Loucy (cell line): ENCODE measurements around the gene PJVK.

Experiments
- H2AFZ ChIP-seq: fragments of 200-600 bp; sonication (generic); 2 replicates; pipeline ENCODE4 v1.6.0; 2016; ENCODE audit warnings: antibody characterized with exemption, mild to moderate bottlenecking, low read length, moderate library complexity
- H3F3A ChIP-seq: fragments of 200-600 bp; 2 replicates; pipeline ENCODE4 v1.6.0; 2016; ENCODE audit warnings: antibody characterized with exemption, low read depth, mild to moderate bottlenecking
- H3K27me3 ChIP-seq: fragments of 200-600 bp; sonication (generic); 2 replicates; pipeline ENCODE4 v1.6.1; 2014; ENCODE audit warnings: low read length, mild to moderate bottlenecking; ENCODE audit not compliant: insufficient read depth, poor library complexity, severe bottlenecking
- H3K36me3 ChIP-seq: fragments of 200-600 bp; sonication (generic); 2 replicates; pipeline ENCODE4 v1.6.1; 2016; ENCODE audit warnings: low read length; ENCODE audit not compliant: insufficient read depth
- H3K4me1 ChIP-seq: fragments of 200-600 bp; sonication (generic); 2 replicates; pipeline ENCODE4 v1.5.1; 2014; ENCODE audit warnings: low read length, mild to moderate bottlenecking; ENCODE audit not compliant: insufficient read depth, poor library complexity, severe bottlenecking
- H3K4me2 ChIP-seq: fragments of 200-600 bp; sonication (generic); 2 replicates; pipeline ENCODE4 v1.6.0; 2014; ENCODE audit warnings: antibody characterized with exemption, low read length, low read depth, mild to moderate bottlenecking; ENCODE audit not compliant: poor library complexity, severe bottlenecking
- H3K4me3 ChIP-seq: fragments of 200-600 bp; sonication (generic); 2 replicates; pipeline ENCODE4 v1.5.1; 2014; ENCODE audit warnings: low read length, mild to moderate bottlenecking, mixed read lengths; ENCODE audit not compliant: poor library complexity, severe bottlenecking
- H3K79me2 ChIP-seq: fragments of 200-600 bp; sonication (generic); 2 replicates; pipeline ENCODE4 v1.6.1; 2014; ENCODE audit warnings: low read length; ENCODE audit not compliant: insufficient read depth
- H3K9ac ChIP-seq: fragments of 200-600 bp; sonication (generic); 2 replicates; pipeline ENCODE4 v1.6.0; 2014; ENCODE audit warnings: mild to moderate bottlenecking, low read depth, low read length, moderate library complexity; ENCODE audit not compliant: poor library complexity, severe bottlenecking
- H3K9me2 ChIP-seq: fragments of 200-600 bp; sonication (generic); replicated peaks from 2 replicates; pipeline ENCODE4 v1.6.1; 2016; ENCODE audit warnings: low read depth, low read length, mixed read lengths
- H3K9me3 ChIP-seq: fragments of 200-600 bp; sonication (generic); 2 replicates; pipeline ENCODE4 v1.6.1; 2014; ENCODE audit warnings: mild to moderate bottlenecking, antibody characterized with exemption, low read length, low read depth; ENCODE audit not compliant: insufficient read depth
- H4K20me1 ChIP-seq: fragments of 200-600 bp; sonication (generic); 2 replicates; pipeline ENCODE4 v1.6.0; 2014; ENCODE audit warnings: antibody characterized with exemption, low read length, mild to moderate bottlenecking; ENCODE audit not compliant: insufficient read depth, poor library complexity, severe bottlenecking
- CTCF ChIP-seq: fragments of 200-600 bp; sonication (generic); conservative IDR thresholded peaks from 2 replicates; pipeline ENCODE4 v1.5.1; 2014; ENCODE audit warnings: mild to moderate bottlenecking, antibody characterized with exemption, low read length
- EZH2phosphoT487 ChIP-seq: fragments of 200-600 bp; IDR thresholded peaks from 2 replicates; pipeline ENCODE4 v1.6.1; 2018; ENCODE audit warnings: antibody characterized with exemption, mild to moderate bottlenecking, moderate library complexity, borderline replicate concordance

PJVK gene

GRCh38 chr2:178479275-178479616, 28.1 kb downstream of the PJVK start:
- no peak for TF ChIP-seq EZH2phosphoT487
- peak; percentile 25; the same call in 1 of the 2 replicates for TF ChIP-seq CTCF
- H3K36me3 ChIP-seq, result no peaks in the 10 kb centered on the region
- peak overlapping the region; percentile 93 for H3K9ac ChIP-seq
- H3K79me2 ChIP-seq, result peaks cover 61% of the 10 kb centered on the region
- no peaks in the 10 kb centered on the region for H3K9me3 ChIP-seq
- peaks cover 36% of the 10 kb centered on the region for H4K20me1 ChIP-seq
- H3K4me3 ChIP-seq, result peak overlapping the region; percentile 90
- H3K4me2 ChIP-seq, result peak overlapping the region; percentile 77
- no peaks in the 10 kb centered on the region for H3K27me3 ChIP-seq
- no peaks in the 10 kb centered on the region for H3K9me2 ChIP-seq
- peak overlapping the region; percentile 90; the same call in 1 of the 2 replicates for H2AFZ ChIP-seq
- H3F3A ChIP-seq, result peaks cover 9% of the 10 kb centered on the region; the same call in 1 of the 2 replicates
- peaks cover 50% of the 10 kb centered on the region for H3K4me1 ChIP-seq

GRCh38 chr2:178479758-178480226, 28.6 kb downstream of the PJVK start:
- Histone ChIP-seq H3K9me3 (no peaks in the 10 kb centered on the region), H3K9me2 (no peaks in the 10 kb centered on the region), H3F3A (peaks cover 9% of the 10 kb centered on the region; the same call in 1 of the 2 replicates), H3K4me2 (peak overlapping the region; percentile 77), H3K9ac (peak overlapping the region; percentile 93), H3K4me1 (peaks cover 56% of the 10 kb centered on the region), H3K36me3 (no peaks in the 10 kb centered on the region), H3K4me3 (peak overlapping the region; percentile 90), H2AFZ (peak overlapping the region; percentile 90), H3K27me3 (no peaks in the 10 kb centered on the region), H3K79me2 (peaks cover 67% of the 10 kb centered on the region), H4K20me1 (peaks cover 41% of the 10 kb centered on the region)
- no peak for TF ChIP-seq CTCF
- no peak for TF ChIP-seq EZH2phosphoT487

GRCh38 chr2:178480227-178481181, 29.3 kb downstream of the PJVK start, which contains the start of gene PLEKHA3:
PLEKHA3 (plus strand) TSS chr2:178480457; CDS start chr2:178480870, 413 bp downstream.
- TF ChIP-seq EZH2phosphoT487, result no peak
- TF ChIP-seq CTCF, result no peak
- Histone ChIP-seq H3K4me2 (peak within 1 kb of the TSS; percentile 77), H3K79me2 (peaks cover 71% of the 10 kb centered on the region)

More at GRCh38 chr2:178480227-178481181, 29.3 kb downstream of the PJVK start, which contains the start of gene PLEKHA3:
- H3K27me3 ChIP-seq, result no peaks in the 10 kb centered on the region
- H2AFZ ChIP-seq, result peak within 1 kb of the TSS; percentile 90
- H3K36me3 ChIP-seq, result no peaks in the 10 kb centered on the region
- H3F3A ChIP-seq, result peaks cover 9% of the 10 kb centered on the region; the same call in 1 of the 2 replicates
- peaks cover 48% of the 10 kb centered on the region for H4K20me1 ChIP-seq
- H3K9me2 ChIP-seq, result no peaks in the 10 kb centered on the region
- peak within 1 kb of the TSS; percentile 90 for H3K4me3 ChIP-seq
- H3K9ac ChIP-seq, result peak within 1 kb of the TSS; percentile 93
- H3K4me1 ChIP-seq, result peaks cover 62% of the 10 kb centered on the region
- H3K9me3 ChIP-seq, result no peaks in the 10 kb centered on the region
